DMS 273 (cell line): ENCODE data around the gene KRTAP10-7.
A peak's percentile ranks its signal among the peaks of the same experiment; 100 is the strongest.
"Not testable (repeated sequence)": the region's sequence is repeated elsewhere in the genome, so short reads cannot be mapped to it uniquely, and the experiment has no call there.

Experiments
- DNase-seq: peaks from one replicate; lab custom pipeline; 2025; ENCODE audit not compliant: unreplicated experiment; lab: John Stamatoyannopoulos, UW

Gene KRTAP10-7

GRCh38 chr21:44571844-44572782, 28.3 kb upstream of the KRTAP10-7 start:
- no peak for DNase-seq

DNA sequence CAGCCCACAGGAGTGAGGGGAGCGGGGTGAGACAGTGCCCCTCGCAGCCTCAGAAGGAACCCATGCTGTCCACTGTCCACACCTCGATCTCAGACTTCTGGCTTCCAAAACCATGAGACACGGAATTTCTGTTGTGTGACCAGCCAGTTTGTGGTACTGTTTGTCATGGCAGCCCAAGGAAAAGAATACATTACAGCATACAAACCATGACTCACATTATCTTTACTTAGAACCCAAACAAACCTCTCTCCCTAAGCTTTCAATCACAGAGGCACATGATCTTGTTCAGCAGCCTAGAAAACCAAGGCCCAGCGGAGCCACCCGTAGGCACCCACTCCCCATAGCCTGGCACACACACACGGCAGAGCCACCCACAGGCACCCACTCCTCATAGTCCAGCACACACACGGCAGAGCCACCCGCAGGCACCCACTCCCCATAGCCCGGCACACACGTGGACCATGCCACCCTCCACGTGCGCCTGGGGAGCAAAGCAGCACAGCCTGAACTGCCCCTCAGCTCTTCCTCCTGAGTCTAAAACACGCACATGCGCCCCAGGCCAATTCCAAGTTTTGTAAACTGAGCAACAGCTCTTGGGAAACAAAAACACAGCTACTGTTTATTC, 27.3 kb upstream of the KRTAP10-7 start:
- DNase-seq: peak; percentile 30

DNA sequence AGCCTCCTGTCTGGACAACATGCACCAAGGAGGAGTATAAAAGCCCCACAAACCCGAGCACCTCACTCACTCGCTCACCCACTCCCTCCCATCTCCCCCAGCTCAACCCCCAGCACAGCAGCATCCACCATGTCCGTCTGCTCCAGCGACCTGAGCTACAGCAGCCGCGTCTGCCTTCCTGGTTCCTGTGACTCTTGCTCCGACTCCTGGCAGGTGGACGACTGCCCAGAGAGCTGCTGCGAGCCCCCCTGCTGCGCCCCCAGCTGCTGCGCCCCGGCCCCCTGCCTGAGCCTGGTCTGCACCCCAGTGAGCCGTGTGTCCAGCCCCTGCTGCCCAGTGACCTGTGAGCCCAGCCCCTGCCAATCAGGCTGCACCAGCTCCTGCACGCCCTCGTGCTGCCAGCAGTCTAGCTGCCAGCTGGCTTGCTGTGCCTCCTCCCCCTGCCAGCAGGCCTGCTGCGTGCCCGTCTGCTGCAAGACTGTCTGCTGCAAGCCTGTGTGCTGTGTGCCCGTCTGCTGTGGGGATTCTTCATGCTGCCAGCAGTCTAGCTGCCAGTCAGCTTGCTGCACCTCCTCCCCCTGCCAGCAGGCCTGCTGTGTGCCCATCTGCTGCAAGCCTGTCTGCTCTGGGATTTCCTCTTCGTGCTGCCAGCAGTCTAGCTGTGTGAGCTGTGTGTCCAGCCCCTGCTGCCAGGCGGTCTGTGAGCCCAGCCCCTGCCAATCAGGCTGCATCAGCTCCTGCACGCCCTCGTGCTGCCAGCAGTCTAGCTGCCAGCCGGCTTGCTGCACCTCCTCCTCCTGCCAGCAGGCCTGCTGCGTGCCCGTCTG, 26.6 kb upstream of the KRTAP10-7 start, which contains the start of gene KRTAP10-4:
TSS of gene KRTAP10-4 (plus strand) at position 100 of the 827 bp plus-strand sequence. CDS start at position 130, 30 bp downstream.
- peak; percentile 65 for DNase-seq

GRCh38 chr21:44574457-44575306, 25.7 kb upstream of the KRTAP10-7 start:
- DNase-seq: peak; percentile 59

DNA sequence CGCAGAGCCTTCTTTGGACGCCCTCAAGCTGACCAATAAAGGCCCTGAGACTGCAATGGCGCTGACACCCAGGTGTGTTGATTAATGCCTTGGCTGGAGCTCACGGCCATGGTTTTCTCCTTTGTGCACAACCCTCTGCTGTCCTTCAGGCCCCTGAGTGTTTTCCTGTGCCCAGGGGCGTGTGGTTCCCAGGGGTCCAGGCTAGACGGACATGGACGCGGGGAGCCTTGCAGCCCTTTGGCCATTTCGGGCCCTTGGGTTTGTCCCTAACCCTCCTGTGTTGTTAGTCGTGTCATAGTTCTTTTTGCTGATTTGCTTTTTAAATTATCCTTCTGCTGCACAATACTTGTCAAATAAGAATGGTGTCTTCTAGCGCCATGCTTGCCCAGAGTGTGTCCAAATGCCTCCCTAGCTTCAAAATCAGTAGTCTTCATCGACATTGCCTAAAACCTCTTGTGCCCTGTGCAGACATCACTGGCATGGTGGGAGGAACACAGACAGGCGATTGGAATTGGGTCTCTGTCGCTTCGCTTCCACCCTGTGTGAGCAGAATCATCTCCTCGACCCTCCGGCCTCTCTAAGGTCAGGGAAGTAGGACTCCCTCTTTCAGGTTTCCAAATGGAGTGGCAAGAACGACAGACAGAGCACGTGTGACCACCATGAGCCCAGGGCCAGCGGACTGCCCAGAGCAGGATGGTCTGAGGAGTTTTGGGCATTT, 24.9 kb upstream of the KRTAP10-7 start:
- no peak for DNase-seq

DNA sequence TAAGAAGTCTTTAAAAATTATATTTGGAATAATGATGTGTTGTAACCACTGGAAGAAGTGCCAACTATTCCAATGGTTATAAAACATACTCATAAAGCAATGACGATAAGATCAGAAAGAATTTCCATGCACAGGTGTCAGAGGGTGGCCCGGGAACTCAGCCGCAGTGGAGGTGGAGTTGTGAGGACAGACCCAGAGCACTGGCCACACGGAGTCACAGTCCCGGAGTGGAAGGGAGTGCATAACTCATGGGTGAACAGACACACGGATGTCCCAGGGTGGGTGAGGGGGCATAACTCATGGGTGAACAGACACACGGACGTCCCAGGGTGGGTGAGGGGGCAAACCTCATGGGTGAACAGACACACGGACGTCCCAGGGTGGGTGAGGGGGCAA, 24.4 kb upstream of the KRTAP10-7 start:
- no peak for DNase-seq

GRCh38 chr21:44578371-44579055, 21.9 kb upstream of the KRTAP10-7 start:
- no peak for DNase-seq

DNA sequence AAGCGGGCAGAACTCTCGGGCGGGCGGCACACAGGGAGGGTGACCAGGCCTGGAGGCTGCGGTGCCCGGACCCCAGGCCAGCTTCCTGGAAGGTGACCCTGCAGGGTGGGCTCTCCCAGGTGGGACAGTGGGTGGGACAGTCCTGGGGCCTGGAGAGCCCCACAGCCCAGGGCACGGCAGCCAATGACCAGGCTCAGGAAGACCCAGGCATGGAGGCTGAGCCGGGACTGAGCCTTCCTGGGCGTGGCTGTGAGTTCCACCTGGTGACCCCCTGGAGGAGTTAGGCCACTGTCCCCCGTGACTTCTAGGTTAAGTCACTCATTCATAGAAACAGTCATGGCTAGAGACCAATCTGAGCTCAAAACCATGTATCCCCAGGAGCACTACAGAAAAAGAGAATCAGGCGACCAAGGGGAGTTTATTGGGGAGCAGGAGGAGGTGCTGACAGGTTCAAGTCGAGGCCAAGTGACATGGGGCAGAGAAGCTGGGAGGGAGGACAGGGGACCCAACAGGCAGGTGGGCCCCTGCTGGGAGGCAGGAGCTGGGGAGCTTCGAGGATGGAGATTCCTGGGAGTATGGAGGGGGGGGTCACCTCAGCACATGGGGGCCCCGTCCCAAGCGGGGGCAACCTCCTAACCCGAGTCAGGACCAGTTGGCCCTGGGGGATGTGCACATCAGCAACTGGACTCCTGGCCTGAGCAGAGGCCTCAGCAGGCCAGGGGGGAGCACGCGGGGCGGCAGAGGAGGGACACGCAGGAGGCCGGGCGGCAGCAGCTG, 21.2 kb upstream of the KRTAP10-7 start:
- no peak for DNase-seq

- peak; percentile 65 for DNase-seq
These were observed 20.6 kb upstream of the KRTAP10-7 start for GRCh38 chr21:44579833-44580144.

- DNase-seq: not testable (repeated sequence)
These were observed 20.1 kb upstream of the KRTAP10-7 start, which contains the start of gene KRTAP10-5 for GRCh38 chr21:44580231-44580821. TSS of gene KRTAP10-5 (minus strand) at chr21:44580604. CDS start at chr21:44580578, 26 bp downstream.

GRCh38 chr21:44581158-44581557, 19.2 kb upstream of the KRTAP10-7 start:
- DNase-seq: no peak

GRCh38 chr21:44582055-44582454, 18.3 kb upstream of the KRTAP10-7 start:
- DNase-seq: no peak

GRCh38 chr21:44583089-44583799, 17.2 kb upstream of the KRTAP10-7 start:
- peak; percentile 54 for DNase-seq

DNA sequence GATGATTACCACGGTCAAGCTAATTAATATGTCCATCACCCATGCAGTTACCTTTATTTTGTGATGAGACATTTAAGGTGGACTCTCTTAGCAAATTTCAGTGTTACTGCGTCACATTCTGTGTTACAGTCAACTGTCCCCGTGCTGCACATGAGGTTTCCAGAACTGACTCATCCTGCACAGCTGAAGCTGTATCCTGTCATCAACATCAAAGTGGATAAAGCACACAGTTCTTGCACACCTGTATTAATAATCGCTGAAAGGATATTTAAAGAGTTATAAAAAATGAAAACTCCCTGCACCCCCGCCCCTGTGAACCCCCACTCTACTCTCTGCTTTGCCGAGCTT, 16.6 kb upstream of the KRTAP10-7 start:
- DNase-seq: no peak

GRCh38 chr21:44585892-44586291, 14.5 kb upstream of the KRTAP10-7 start:
- DNase-seq: no peak

GRCh38 chr21:44589094-44589493, 11.3 kb upstream of the KRTAP10-7 start:
- no peak for DNase-seq

DNA sequence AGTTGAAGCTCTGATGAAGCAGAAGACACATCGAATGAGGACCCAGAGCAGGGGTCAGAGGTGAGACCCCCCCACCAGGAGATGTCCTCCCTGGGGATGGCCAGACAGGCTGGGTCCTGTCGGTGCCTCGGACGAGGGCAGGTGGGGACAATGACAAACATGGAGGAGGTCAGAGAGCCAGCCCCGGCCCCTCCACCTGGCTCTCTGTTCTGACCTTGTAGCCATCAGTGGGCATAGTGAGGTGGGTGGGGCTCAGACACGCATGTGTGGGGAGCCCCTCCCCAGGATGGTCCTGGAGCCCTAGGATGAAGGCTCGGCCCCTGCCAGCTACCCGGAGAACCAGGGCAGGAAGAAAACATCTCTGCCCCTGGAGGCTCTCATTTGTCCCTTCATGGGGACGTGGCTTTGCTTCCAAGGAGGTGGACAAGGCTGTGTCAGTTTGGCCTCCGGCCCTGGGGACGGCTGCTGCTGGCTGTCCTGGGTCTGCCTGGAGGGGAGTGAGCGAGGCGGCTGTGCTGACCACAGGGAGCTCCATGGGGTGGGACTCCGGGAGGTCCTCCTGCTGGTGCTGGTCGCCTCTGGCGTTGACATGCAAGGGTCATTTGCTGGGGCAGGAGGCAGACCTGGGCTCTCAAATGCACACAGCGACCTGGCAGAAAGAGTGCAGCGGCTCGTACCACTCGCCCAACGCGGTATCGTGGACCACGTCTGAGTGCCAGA, 10.7 kb upstream of the KRTAP10-7 start:
- no peak for DNase-seq
